ENCODE data around the gene SARS1.
"Not testable (repeated sequence)": the region's sequence is repeated elsewhere in the genome, so short reads cannot be mapped to it uniquely, and the experiment has no call there.

SARS1 gene

GRCh38 chr1:109192433-109192832 lies 21.3 kb upstream of the SARS1 start:
- no peak for DNase-seq (ENCODE audit: low read depth, low spot score)

- DNase-seq (ENCODE audit: low read depth, low spot score), result peak; percentile 27
Measured at GRCh38 chr1:109193653-109194590, 19.8 kb upstream of the SARS1 start.

- no peak for DNase-seq (ENCODE audit: low read depth, low spot score)
Measured at GRCh38 chr1:109197158-109198042, 16.3 kb upstream of the SARS1 start.

- no peak for DNase-seq (ENCODE audit: low read depth, low spot score)
Measured at GRCh38 chr1:109198043-109198695, 15.5 kb upstream of the SARS1 start.

GRCh38 chr1:109198745-109199144 lies 15.0 kb upstream of the SARS1 start:
- DNase-seq (ENCODE audit: low read depth, low spot score), result no peak

- no peak for DNase-seq (ENCODE audit: low read depth, low spot score)
Measured at GRCh38 chr1:109199710-109200109, 14.0 kb upstream of the SARS1 start.

GRCh38 chr1:109201123-109201703 lies 12.5 kb upstream of the SARS1 start:
- peak; percentile 42 for DNase-seq (ENCODE audit: low read depth, low spot score)

GRCh38 chr1:109204484-109204883 lies 9.2 kb upstream of the SARS1 start:
- no peak for DNase-seq (ENCODE audit: low read depth, low spot score)

- no peak for DNase-seq (ENCODE audit: low read depth, low spot score)
Measured at GRCh38 chr1:109206339-109206738, 7.4 kb upstream of the SARS1 start.

- no peak for DNase-seq (ENCODE audit: low read depth, low spot score)
Measured at GRCh38 chr1:109207467-109208103, 6.1 kb upstream of the SARS1 start.

- DNase-seq (ENCODE audit: low read depth, low spot score), result no peak
Measured at GRCh38 chr1:109208394-109208793, 5.3 kb upstream of the SARS1 start.

- no peak for DNase-seq (ENCODE audit: low read depth, low spot score)
Measured at GRCh38 chr1:109208836-109209463, 4.8 kb upstream of the SARS1 start.

- DNase-seq (ENCODE audit: low read depth, low spot score), result no peak
Measured at GRCh38 chr1:109210058-109210457, 3.7 kb upstream of the SARS1 start.

- DNase-seq (ENCODE audit: low read depth, low spot score), result no peak
Measured at GRCh38 chr1:109213345-109213823, 334 bp upstream of the SARS1 start.

GRCh38 chr1:109214695-109215623 lies 1.2 kb downstream of the SARS1 start:
- DNase-seq (ENCODE audit: low read depth, low spot score), result peak; percentile 14

- DNase-seq (ENCODE audit: low read depth, low spot score), result no peak
Measured at GRCh38 chr1:109216662-109217061, 2.9 kb downstream of the SARS1 start.

GRCh38 chr1:109218516-109218915 lies 4.8 kb downstream of the SARS1 start:
- DNase-seq (ENCODE audit: low read depth, low spot score), result no peak

GRCh38 chr1:109221201-109221600 lies 7.5 kb downstream of the SARS1 start:
- not testable (repeated sequence) for DNase-seq (ENCODE audit: low read depth, low spot score)

- DNase-seq (ENCODE audit: low read depth, low spot score), result no peak
Measured at GRCh38 chr1:109225308-109225707, 11.6 kb downstream of the SARS1 start.
